Epithelial cell of proximal tubule (primary cell): ENCODE data around the gene CDH18. TPM values are rescaled to one million over a fixed set of nuclear protein-coding genes. Genes with fewer than 3 reads are reported as not detected.
A peak's percentile ranks its signal among the peaks of the same experiment; 100 is the strongest.

Source experiments
- DNase-seq: peaks from one replicate; pipeline ENCODE4 v3.0.0-alpha.2; 2011; ENCODE audit warnings: low read depth
- H3K4me3 ChIP-seq: 2 replicates; pipeline ENCODE4 v1.5.1; 2011; ENCODE audit warnings: low read depth, mild to moderate bottlenecking, low read length
- CTCF ChIP-seq: conservative IDR thresholded peaks from 2 replicates; pipeline ENCODE4 v1.5.1; 2012; ENCODE audit warnings: low read depth, mild to moderate bottlenecking, low read length
- total RNA-seq: library from RNA; depleted of rRNA; stranded (reverse); fragments of >200 nt; gene quantifications from 2 replicates; pipeline ENCODE4 v1.2.3, GENCODE V29; 2015

Gene CDH18
- total RNA-seq, 1 donor from 2014 or later: not detected

DNA sequence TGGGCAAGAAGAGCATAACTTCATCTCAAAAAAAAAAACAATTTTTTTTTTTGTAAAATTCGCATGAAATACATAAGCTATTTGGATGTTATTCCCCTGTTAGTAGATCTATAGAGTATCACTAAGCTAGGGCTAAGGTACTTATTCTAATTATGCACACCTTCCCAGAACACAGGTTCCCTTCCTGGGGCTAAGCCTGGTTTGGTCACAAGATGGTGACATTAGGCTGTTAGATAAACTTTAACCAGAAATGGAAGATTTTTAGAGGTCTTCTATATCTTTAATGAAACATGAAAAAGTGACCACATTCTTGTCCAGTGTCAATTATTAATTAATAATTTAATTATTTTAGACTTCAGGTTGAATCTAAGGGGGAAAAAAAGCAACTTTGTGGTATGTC lies 433.5 kb downstream of the CDH18 start:
- no peak overlapping the region for H3K4me3 ChIP-seq
- no peak for DNase-seq
- TF ChIP-seq CTCF: peak; percentile 10

DNA sequence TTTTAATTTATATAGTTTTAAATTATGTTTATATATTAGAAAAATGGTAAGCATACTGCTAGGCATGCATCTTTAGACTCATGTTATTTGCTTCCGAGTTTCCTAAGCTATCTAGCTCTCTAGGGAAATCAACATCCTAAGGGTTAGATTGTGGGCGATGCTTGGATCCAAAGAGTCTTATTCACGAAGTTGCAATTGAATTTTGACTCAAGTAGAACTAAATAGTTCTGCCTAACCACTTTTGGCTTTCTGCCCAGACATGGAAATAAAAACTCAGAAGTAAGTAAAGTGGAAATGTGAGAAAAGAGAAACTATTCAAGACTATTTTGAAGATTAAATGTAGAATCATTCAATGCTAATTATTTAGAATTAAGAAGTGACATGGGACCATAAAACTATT lies 440.4 kb downstream of the CDH18 start:
- peak; percentile 15 for DNase-seq
- no peak overlapping the region for H3K4me3 ChIP-seq
- no peak for TF ChIP-seq CTCF

DNA sequence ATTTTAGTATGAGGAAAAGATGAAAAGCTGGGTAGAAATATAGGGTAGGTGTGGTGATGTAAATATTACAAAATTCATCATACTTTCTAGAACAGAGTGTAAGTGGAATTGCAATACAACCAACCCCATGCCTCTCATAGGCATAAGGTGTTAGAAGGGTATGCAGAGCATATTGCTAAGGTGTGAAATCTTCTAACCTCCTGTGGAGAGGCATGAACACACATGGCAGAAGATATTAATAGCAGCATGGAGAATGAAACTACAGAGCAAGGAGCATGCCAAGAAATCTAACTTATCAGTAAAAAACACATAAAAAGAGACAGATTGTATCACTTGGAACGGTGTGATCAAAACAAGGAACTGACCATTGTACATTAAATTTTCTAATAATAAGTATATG lies 441.5 kb downstream of the CDH18 start:
- DNase-seq: no peak
- no peak for TF ChIP-seq CTCF
- H3K4me3 ChIP-seq: no peak overlapping the region

- no peak for DNase-seq
- H3K4me3 ChIP-seq: no peak overlapping the region
- peak; percentile 3 for TF ChIP-seq CTCF
These were observed 449.4 kb downstream of the CDH18 start for GRCh38 chr5:19538607-19539006.

GRCh38 chr5:19536387-19536786 lies 451.6 kb downstream of the CDH18 start:
- no peak for TF ChIP-seq CTCF
- DNase-seq: no peak

GRCh38 chr5:19534751-19535150 lies 453.2 kb downstream of the CDH18 start:
- TF ChIP-seq CTCF: no peak
- DNase-seq: no peak
- no peak overlapping the region for H3K4me3 ChIP-seq

More at GRCh38 chr5:19536387-19536786, 451.6 kb downstream of the CDH18 start:
- H3K4me3 ChIP-seq: no peak overlapping the region

DNA sequence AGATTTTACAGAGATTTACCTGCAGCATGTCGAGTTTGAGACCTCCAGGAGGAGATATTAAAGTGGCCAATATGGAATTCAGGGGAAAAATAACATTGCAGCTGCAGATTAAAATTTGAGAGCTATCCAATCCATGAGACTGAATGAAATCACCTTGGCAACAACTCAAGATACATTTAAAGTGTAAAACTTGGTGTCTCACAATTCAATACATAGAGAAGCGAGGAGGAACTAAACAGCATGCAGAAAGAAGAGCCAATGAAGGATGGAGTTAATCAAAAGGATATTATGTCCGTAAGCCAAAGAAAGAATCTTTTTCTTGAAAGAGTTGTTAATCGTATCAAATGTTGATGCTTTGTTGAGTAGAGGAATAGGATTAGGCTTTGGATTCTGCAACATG lies 455.1 kb downstream of the CDH18 start:
- no peak overlapping the region for H3K4me3 ChIP-seq
- no peak for TF ChIP-seq CTCF
- DNase-seq: no peak
